GM18861 (cell line): ENCODE data around the gene FRG1.
"Not testable (repeated sequence)": the region's sequence is repeated elsewhere in the genome, so short reads cannot be mapped to it uniquely, and the experiment has no call there.

Experiments used
- ATAC-seq: cut with Tn5 transposase; IDR thresholded peaks from one replicate; pipeline ENCODE4 v1.9.1; 2021; ENCODE audit not compliant: unreplicated experiment

The FRG1 gene

DNA sequence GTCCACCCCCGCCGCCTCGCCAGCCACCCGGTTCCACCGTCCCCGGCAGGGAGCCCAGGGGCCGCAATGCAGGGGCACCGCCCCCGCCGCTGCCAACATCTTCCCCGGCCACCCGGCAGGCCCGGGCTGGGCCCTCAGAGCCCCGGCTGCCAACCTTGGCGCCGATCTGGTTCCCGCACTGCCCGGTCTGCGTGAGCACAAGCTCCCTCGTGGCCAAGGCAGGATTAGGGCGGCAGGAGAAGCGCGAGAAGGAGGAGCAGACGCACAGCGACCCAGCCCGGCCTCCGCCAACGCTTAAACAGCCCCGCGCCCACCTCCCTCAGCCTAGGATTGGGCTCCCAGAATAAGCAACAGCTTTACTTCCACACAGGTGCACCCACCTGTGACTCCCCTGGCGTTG lies 44.0 kb downstream of the FRG1 start:
- not testable (repeated sequence) for ATAC-seq

DNA sequence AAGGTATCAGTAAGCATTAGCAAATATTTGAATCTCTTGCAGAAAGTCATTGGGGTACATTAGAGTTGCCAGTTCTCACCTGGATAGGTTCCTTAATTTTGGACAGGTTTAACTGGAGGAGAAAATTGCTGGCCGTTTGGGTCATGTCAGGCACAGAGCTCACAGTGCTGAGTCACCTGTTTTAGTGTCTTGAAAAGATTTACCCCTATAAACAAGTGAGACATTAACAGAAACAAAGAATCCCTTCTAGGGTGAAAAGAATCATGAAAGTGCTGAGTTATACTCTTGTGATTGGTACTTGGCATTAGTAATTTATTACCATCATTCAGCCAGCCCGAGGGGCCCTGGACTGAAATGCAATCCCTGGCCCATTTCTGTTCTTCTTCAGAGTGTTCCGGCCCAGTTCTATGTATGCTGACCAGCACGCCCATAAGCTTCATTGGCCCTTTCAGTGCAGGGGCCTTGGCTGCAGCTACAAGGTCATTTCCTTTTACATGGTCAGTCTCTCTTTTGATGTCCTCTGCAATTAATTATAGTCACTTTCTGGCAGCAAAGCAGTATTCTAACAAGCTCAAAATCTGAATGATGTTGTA lies 45.1 kb downstream of the FRG1 start:
- not testable (repeated sequence) for ATAC-seq

DNA sequence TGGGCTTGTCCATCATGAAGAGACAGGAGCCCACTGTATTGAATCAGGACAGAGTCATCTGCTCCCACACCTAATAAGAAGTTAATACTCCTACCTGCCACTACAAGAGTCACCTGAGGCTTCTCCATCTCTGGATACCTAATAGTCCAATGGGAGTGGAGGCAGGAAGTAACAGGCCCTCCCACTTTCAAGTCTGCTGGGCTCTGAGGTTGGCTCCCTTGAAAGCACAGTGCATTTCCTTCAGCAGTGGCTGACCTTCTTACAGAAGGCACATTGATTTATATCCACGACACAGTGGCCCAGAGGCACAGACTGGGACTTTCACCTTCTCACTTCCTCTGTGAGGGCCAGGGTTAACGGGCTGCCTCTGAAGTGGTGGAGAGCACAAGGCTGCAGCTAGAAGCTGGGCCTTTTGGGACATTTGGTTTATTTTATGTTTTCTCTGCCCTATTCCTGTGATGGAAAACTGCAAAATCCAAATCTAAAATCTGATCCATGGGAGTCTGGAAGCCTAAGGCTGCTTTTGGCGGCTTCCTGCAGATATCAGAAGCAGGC lies 48.3 kb downstream of the FRG1 start:
- no peak for ATAC-seq

DNA sequence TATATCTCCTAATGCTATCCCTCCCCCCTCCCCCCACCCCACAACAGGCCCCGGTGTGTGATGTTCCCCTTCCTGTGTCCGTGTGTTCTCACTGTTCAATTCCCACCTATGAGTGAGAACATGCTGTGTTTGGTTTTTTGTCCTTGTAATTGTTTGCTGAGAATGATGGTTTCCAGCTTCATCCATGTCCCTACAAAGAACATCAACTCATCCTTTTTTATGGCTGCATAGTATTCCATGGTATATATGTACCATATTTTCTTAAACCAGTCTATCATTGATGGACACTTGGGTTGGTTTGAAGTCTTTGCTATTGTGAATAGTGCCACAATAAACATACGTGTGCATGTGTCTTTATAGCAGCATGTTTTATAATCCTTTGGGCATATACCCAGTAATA lies 49.3 kb downstream of the FRG1 start:
- not testable (repeated sequence) for ATAC-seq
